Testis (tissue), 3 donors: ENCODE results near the gene PLSCR1. TPM values are rescaled to one million over a fixed set of nuclear protein-coding genes. Genes with fewer than 3 reads are reported as not detected.

Experiments used
- DNase-seq: peaks from one replicate; pipeline ENCODE4 v3.0.0-alpha.2; 2019
- H3K27ac ChIP-seq, 2 donors: fragments of 200-600 bp; sonication (generic); one replicate each; pipeline ENCODE4 v1.5.1; 2019
- H3K27me3 ChIP-seq: fragments of 200-600 bp; sonication (generic); one replicate; pipeline ENCODE4 v1.5.1; 2019
- H3K36me3 ChIP-seq: fragments of 200-600 bp; sonication (generic); one replicate; pipeline ENCODE4 v1.5.1; 2017; ENCODE audit warnings: low read depth; ENCODE audit errors: missing control alignments
- H3K4me1 ChIP-seq: fragments of 200-600 bp; sonication (generic); one replicate; pipeline ENCODE4 v1.5.1; 2019
- H3K4me3 ChIP-seq, 2 donors: fragments of 200-600 bp; sonication (generic); one replicate each; pipeline ENCODE4 v1.5.1; 2017 to 2019
- H3K9me3 ChIP-seq: fragments of 200-600 bp; sonication (generic); one replicate; pipeline ENCODE4 v1.5.1; 2017
- CTCF ChIP-seq, 3 experiments: fragments of 450-650 bp in 2 of 3; fragments of 200-600 bp in 1 of 3; sonication (generic) in 1 of 3; IDR thresholded peaks; one replicate each; pipeline ENCODE4 v1.5.1; 2016 to 2019; ENCODE audit warnings: antibody characterized with exemption in 3 of 3, mild to moderate bottlenecking in 2 of 3, moderate library complexity in 1 of 3
- POLR2A ChIP-seq: fragments of 450-650 bp; IDR thresholded peaks from one replicate; pipeline ENCODE4 v1.6.1; 2017; ENCODE audit warnings: antibody characterized with exemption, mild to moderate bottlenecking, moderate library complexity
- WGBS, 2 donors: methylation state at CpG; one replicate each; pipeline ENCODE4 v1.1.5; 2018; 5-methylcytosine and 5-hydroxymethylcytosine counted together
- intact Hi-C: fragments of 100-400 bp; cut with DNase I; formaldehyde crosslinking; loops from one replicate; pipeline ENCODE4 v1.15.1; 2023; ENCODE audit warnings: low total_unique reads
- polyA plus RNA-seq: library from polyadenylated mRNA; stranded (reverse); fragments of 350-450 nt; fragmentation: Illumina TruSeq; extraction: RNeasy Lipid Tissue Mini Kit (QIAGEN cat#74804); gene quantifications from one replicate; pipeline ENCODE4 v1.2.3, GENCODE V29; 2014; ENCODE audit warnings: low read depth, low replicate concordance; ENCODE audit not compliant: insufficient read depth
- total RNA-seq, 2 donors: library from RNA; depleted of rRNA; stranded (reverse); fragments of >200 nt; gene quantifications; one replicate each; pipeline ENCODE4 v1.2.3, GENCODE V29; 2016

Gene PLSCR1
- total and polyA plus RNA-seq, 3 donors from 2014 or later = 32.1 to 83.4 (median 46.9) TPM

GRCh38 chr3:146542179-146542578 lies 2.2 kb downstream of the PLSCR1 start:
- H3K27me3 ChIP-seq = no peaks in the 10 kb centered on the region
- H3K36me3 ChIP-seq = no peaks in the 10 kb centered on the region
- intact Hi-C loops = no loop called here
- H3K9me3 ChIP-seq = no peaks in the 10 kb centered on the region
- WGBS, 2 donors = 65 to 72% methylated on average over 2 of the region's 2 CpGs
- H3K27ac ChIP-seq = peak overlapping the region; percentile 68 to 91
- peak overlapping the region in 1 of 2 donors; percentile 79 for H3K4me3 ChIP-seq
- DNase-seq = no peak
- no peak for TF ChIP-seq CTCF (IDR thresholded peaks at IDR 0.05)
- no peak for TF ChIP-seq POLR2A
- H3K4me1 ChIP-seq = peaks cover 46% of the 10 kb centered on the region

- Histone ChIP-seq H3K27me3 (no peaks in the 10 kb centered on the region), H3K9me3 (no peaks in the 10 kb centered on the region), H3K36me3 (no peaks in the 10 kb centered on the region), H3K4me1 (peaks cover 54% of the 10 kb centered on the region), H3K27ac (peak overlapping the region; percentile 26 to 68), H3K4me3 (peak overlapping the region in 1 of 2 donors; percentile 79)
- no peak for TF ChIP-seq CTCF (IDR thresholded peaks at IDR 0.05)
- TF ChIP-seq POLR2A = no peak
- no peak for DNase-seq
- WGBS, 2 donors = 56 to 69% methylated on average over 1 of the region's 1 CpG
- intact Hi-C loops = no loop called here
These were observed 3.4 kb downstream of the PLSCR1 start for GRCh38 chr3:146540978-146541377.

- intact Hi-C loops = no loop called here
- WGBS, 2 donors = 19 to 31% methylated on average over 1 of the region's 1 CpG
These were observed 4.2 kb downstream of the PLSCR1 start for GRCh38 chr3:146540236-146540635.

GRCh38 chr3:146539315-146539714 lies 5.1 kb downstream of the PLSCR1 start:
- intact Hi-C loops = no loop called here
- Histone ChIP-seq H3K4me3 (no peak overlapping the region), H3K9me3 (no peaks in the 10 kb centered on the region), H3K4me1 (peaks cover 54% of the 10 kb centered on the region), H3K27ac (peak overlapping the region; percentile 67 to 68), H3K36me3 (no peaks in the 10 kb centered on the region), H3K27me3 (no peaks in the 10 kb centered on the region)
- TF ChIP-seq POLR2A (no peak), CTCF (IDR thresholded peaks at IDR 0.05) (no peak)
- WGBS, 2 donors = 39 to 52% methylated on average over 3 of the region's 3 CpGs
- DNase-seq = peak; percentile 58

More at GRCh38 chr3:146540236-146540635, 4.2 kb downstream of the PLSCR1 start:
- DNase-seq = no peak
- Histone ChIP-seq H3K36me3 (no peaks in the 10 kb centered on the region), H3K27ac (peak overlapping the region; percentile 26 to 68), H3K9me3 (no peaks in the 10 kb centered on the region), H3K4me1 (peaks cover 54% of the 10 kb centered on the region), H3K4me3 (no peak overlapping the region), H3K27me3 (no peaks in the 10 kb centered on the region)
- TF ChIP-seq POLR2A (no peak), CTCF (IDR thresholded peaks at IDR 0.05) (no peak)

GRCh38 chr3:146537603-146538002 lies 6.8 kb downstream of the PLSCR1 start:
- TF ChIP-seq POLR2A = no peak
- TF ChIP-seq CTCF (IDR thresholded peaks at IDR 0.05) = no peak
- peak overlapping the region in 1 of 2 donors; percentile 32 for H3K27ac ChIP-seq

More at GRCh38 chr3:146537603-146538002, 6.8 kb downstream of the PLSCR1 start:
- Histone ChIP-seq H3K36me3 (no peaks in the 10 kb centered on the region), H3K9me3 (no peaks in the 10 kb centered on the region), H3K4me3 (no peak overlapping the region), H3K27me3 (no peaks in the 10 kb centered on the region), H3K4me1 (peaks cover 50% of the 10 kb centered on the region)
- DNase-seq = no peak
- intact Hi-C loops = no loop called here
- 82 to 84% methylated on average over 3 of the region's 3 CpGs for WGBS, 2 donors
